ENCODE results near the gene FER.

GRCh38 chr5:108753877-108754276 lies 6.2 kb downstream of the FER start:
- TF ChIP-seq, protein P1, sequence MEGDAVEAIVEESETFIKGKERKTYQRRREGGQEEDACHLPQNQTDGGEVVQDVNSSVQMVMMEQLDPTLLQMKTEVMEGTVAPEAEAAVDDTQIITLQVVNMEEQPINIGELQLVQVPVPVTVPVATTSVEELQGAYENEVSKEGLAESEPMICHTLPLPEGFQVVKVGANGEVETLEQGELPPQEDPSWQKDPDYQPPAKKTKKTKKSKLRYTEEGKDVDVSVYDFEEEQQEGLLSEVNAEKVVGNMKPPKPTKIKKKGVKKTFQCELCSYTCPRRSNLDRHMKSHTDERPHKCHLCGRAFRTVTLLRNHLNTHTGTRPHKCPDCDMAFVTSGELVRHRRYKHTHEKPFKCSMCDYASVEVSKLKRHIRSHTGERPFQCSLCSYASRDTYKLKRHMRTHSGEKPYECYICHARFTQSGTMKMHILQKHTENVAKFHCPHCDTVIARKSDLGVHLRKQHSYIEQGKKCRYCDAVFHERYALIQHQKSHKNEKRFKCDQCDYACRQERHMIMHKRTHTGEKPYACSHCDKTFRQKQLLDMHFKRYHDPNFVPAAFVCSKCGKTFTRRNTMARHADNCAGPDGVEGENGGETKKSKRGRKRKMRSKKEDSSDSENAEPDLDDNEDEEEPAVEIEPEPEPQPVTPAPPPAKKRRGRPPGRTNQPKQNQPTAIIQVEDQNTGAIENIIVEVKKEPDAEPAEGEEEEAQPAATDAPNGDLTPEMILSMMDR (conservative IDR thresholded peaks at IDR 0.05): no peak
- no peak for TF ChIP-seq EZH2 (IDR thresholded peaks at IDR 0.05; ENCODE audit: low read depth)
